Measurements from ENCODE around the gene OR4D10. TPM values are rescaled to one million over a fixed set of nuclear protein-coding genes. Genes with fewer than 3 reads are reported as not detected.

The OR4D10 gene
- total RNA-seq, 1 experiment from 2014 or later: not detected

DNA sequence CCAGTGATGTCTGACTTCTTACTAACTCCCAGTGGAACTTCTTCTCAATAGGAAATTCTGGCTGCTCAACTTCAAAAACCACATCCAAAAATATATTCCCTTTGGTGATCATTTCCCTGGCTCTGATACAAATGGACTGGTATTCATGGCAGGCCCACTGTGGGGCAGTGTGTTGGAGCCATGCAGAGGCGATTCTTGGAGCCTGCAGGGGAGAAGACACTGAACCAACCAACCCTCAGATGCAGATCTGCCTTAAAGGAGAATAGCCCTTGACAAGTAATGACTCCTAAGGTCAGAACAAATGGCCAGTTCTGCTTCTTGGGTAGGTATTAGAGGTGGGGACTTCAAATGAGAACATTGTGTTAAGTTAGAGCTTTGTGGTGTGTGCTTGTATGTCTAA, 50.4 kb downstream of the OR4D10 start:
- no peak for DNase-seq (ENCODE audit: low read depth)

GRCh38 chr11:59528711-59529110, 55.6 kb downstream of the OR4D10 start:
- DNase-seq (ENCODE audit: low read depth): no peak

Other genes starting within 250 kb of the OR4D10 start
- not detected in 2 replicates for gene OR5AN1, start 114.4 kb upstream of the OR4D10 start, total RNA-seq (2014; rRNA removed; shearing (Covaris generic))
- gene OR5A2, start 46.9 kb upstream of the OR4D10 start, total RNA-seq (2014; rRNA removed; shearing (Covaris generic)): not detected in 2 replicates
- gene OR5A1, start 36.8 kb upstream of the OR4D10 start, total RNA-seq (2014; rRNA removed; shearing (Covaris generic)): not detected in 2 replicates
- not detected in 2 replicates for gene OR4D6, start 16.4 kb upstream of the OR4D10 start, total RNA-seq (2014; rRNA removed; shearing (Covaris generic))
- gene OR4D11, start 30.3 kb downstream of the OR4D10 start, total RNA-seq (2014; rRNA removed; shearing (Covaris generic)): not detected in 2 replicates
- not detected in 2 replicates for gene OR4D9, start 38.2 kb downstream of the OR4D10 start, total RNA-seq (2014; rRNA removed; shearing (Covaris generic))
- gene OSBP, start 142.5 kb downstream of the OR4D10 start, total RNA-seq (2014; rRNA removed; shearing (Covaris generic)): 21.5 and 23.0 TPM in 2 replicates
- gene PATL1, start 195.7 kb downstream of the OR4D10 start, total RNA-seq (2014; rRNA removed; shearing (Covaris generic)): 12.7 and 16.1 TPM in 2 replicates
- gene OR10V1, start 240.5 kb downstream of the OR4D10 start, total RNA-seq (2014; rRNA removed; shearing (Covaris generic)): not detected in 2 replicates